Hematopoietic multipotent progenitor cell treated with erythropoietin and hydrocortisone succinate and interleukin-3 and kit ligand, for 17 days (in vitro differentiated cells): ENCODE data around the gene COPG1.
"Not testable (repeated sequence)": the region's sequence is repeated elsewhere in the genome, so short reads cannot be mapped to it uniquely, and the experiment has no call there.

Source experiments
- DNase-seq: peaks from one replicate; pipeline ENCODE4 v3.0.0-alpha.2; 2015; ENCODE audit warnings: low spot score

Gene COPG1

GRCh38 chr3:129249284-129250065 is at the start of gene COPG1:
Gene COPG1 (plus strand): TSS chr3:129249606. CDS start chr3:129249710, 104 bp downstream.
- peak; percentile 96 for DNase-seq

- DNase-seq = no peak
Observed at GRCh38 chr3:129204473-129204872, 44.9 kb upstream of the COPG1 start.

- no peak for DNase-seq
Observed at GRCh38 chr3:129205109-129205832, 44.1 kb upstream of the COPG1 start.

- DNase-seq = no peak
Observed at GRCh38 chr3:129207479-129207878, 41.9 kb upstream of the COPG1 start.

GRCh38 chr3:129211345-129211744 is 38.1 kb upstream of the COPG1 start:
- no peak for DNase-seq

- peak; percentile 27 for DNase-seq
Observed at GRCh38 chr3:129211772-129212171, 37.6 kb upstream of the COPG1 start.

GRCh38 chr3:129213238-129213637 is 36.2 kb upstream of the COPG1 start:
- no peak for DNase-seq

GRCh38 chr3:129218742-129219141 is 30.7 kb upstream of the COPG1 start:
- no peak for DNase-seq

GRCh38 chr3:129224387-129224786 is 25.0 kb upstream of the COPG1 start:
- not testable (repeated sequence) for DNase-seq

- no peak for DNase-seq
Observed at GRCh38 chr3:129224984-129225393, 24.4 kb upstream of the COPG1 start.

- DNase-seq = no peak
Observed at GRCh38 chr3:129226374-129226773, 23.0 kb upstream of the COPG1 start.

- no peak for DNase-seq
Observed at GRCh38 chr3:129228891-129229585, 20.4 kb upstream of the COPG1 start.

- DNase-seq = peak; percentile 41
Observed at GRCh38 chr3:129230311-129231019, 18.9 kb upstream of the COPG1 start.

- DNase-seq = no peak
Observed at GRCh38 chr3:129231331-129232119, 17.9 kb upstream of the COPG1 start.

- DNase-seq = no peak
Observed at GRCh38 chr3:129233538-129233937, 15.9 kb upstream of the COPG1 start.

GRCh38 chr3:129234441-129234840 is 15.0 kb upstream of the COPG1 start:
- DNase-seq = no peak

GRCh38 chr3:129235344-129235917 is 14.0 kb upstream of the COPG1 start:
- no peak for DNase-seq

GRCh38 chr3:129238945-129239705 is 10.3 kb upstream of the COPG1 start:
- peak; percentile 23 for DNase-seq

GRCh38 chr3:129239991-129240390 is 9.4 kb upstream of the COPG1 start:
- DNase-seq = no peak

- DNase-seq = no peak
Observed at GRCh38 chr3:129240436-129240835, 9.0 kb upstream of the COPG1 start.
